Activated CD4-positive, alpha-beta memory T cell treated with anti-CD3 and anti-CD28 coated beads for 36 hours (primary cell): Measurements from ENCODE around the gene NEK2. TPM values are rescaled to one million over a fixed set of nuclear protein-coding genes. Genes with fewer than 3 reads are reported as not detected.
"Not testable (repeated sequence)": the region's sequence is repeated elsewhere in the genome, so short reads cannot be mapped to it uniquely, and the experiment has no call there.

Source experiments
- CTCF ChIA-PET: fragments of 350-600 bp; sonication (Branson Sonifier 250); formaldehyde crosslinking; loops from one replicate; lab custom pipeline; 2021; ENCODE audit warnings: antibody characterized with exemption, inconsistent platforms; lab: Charles Lee
- POLR2A ChIA-PET: fragments of 350-600 bp; sonication (Branson Sonifier 250); formaldehyde crosslinking; loops from one replicate; lab custom pipeline; 2021; ENCODE audit warnings: antibody characterized with exemption; lab: Charles Lee
- DNase-seq: peaks from one replicate; pipeline ENCODE4 v3.0.0-alpha.2; 2020
- H3K27ac Mint-ChIP-seq: one replicate; pipeline ENCODE4 v1.8.0; 2021; ENCODE audit warnings: mixed read lengths
- H3K27me3 Mint-ChIP-seq: one replicate; pipeline ENCODE4 v1.8.0; 2021; ENCODE audit warnings: mixed read lengths
- H3K36me3 Mint-ChIP-seq: one replicate; pipeline ENCODE4 v1.8.0; 2021; ENCODE audit warnings: mixed read lengths
- H3K4me1 Mint-ChIP-seq: one replicate; pipeline ENCODE4 v1.8.0; 2021; ENCODE audit warnings: low read depth, mixed read lengths
- H3K4me3 Mint-ChIP-seq: one replicate; pipeline ENCODE4 v1.8.0; 2021; ENCODE audit warnings: mild to moderate bottlenecking, mixed read lengths
- H3K9me3 Mint-ChIP-seq: one replicate; pipeline ENCODE4 v1.8.0; 2021; ENCODE audit warnings: mixed read lengths
- intact Hi-C: fragments of 100-400 bp; cut with micrococcal nuclease; formaldehyde crosslinking; loops from one replicate; pipeline ENCODE4 v1.15.1; 2023
- total RNA-seq, 2 experiments: library from RNA; stranded (reverse); gene quantifications; one replicate each; pipeline ENCODE4 v1.2.3, GENCODE V29; 2021

The NEK2 gene
- total RNA-seq, 2 experiments from 2014 or later: 42.4 to 45.9 TPM

GRCh38 chr1:211647711-211648121, 27.7 kb downstream of the NEK2 start:
- Mint-ChIP-seq H3K9me3 (no peaks in the 10 kb centered on the region), H3K27me3 (no peaks in the 10 kb centered on the region), H3K27ac (no peak overlapping the region), H3K4me1 (peaks cover 10% of the 10 kb centered on the region), H3K4me3 (no peak overlapping the region), H3K36me3 (no peaks in the 10 kb centered on the region)
- ChIA-PET CTCF (interaction anchor here (0.8 to 1.5 kb wide), 2 partner anchors 119 to 171 kb away, joined by 3 to 4 read pairs; no protein-coding TSS in a partner anchor), POLR2A (no interaction called here)
- DNase-seq: no peak
- intact Hi-C loops: no loop called here

GRCh38 chr1:211646566-211646965, 28.9 kb downstream of the NEK2 start:
- no peaks in the 10 kb centered on the region for H3K27me3 Mint-ChIP-seq
- no peaks in the 10 kb centered on the region for H3K36me3 Mint-ChIP-seq
- no peaks in the 10 kb centered on the region for H3K9me3 Mint-ChIP-seq
- no peak overlapping the region for H3K4me3 Mint-ChIP-seq
- no peak overlapping the region for H3K27ac Mint-ChIP-seq
- intact Hi-C loops: no loop called here
- POLR2A ChIA-PET: no interaction called here
- CTCF ChIA-PET: interaction anchor here (0.9 to 1.5 kb wide), 2 partner anchors 132 to 170 kb away, joined by 3 to 4 read pairs; no protein-coding TSS in a partner anchor
- no peak for DNase-seq
- peaks cover 10% of the 10 kb centered on the region for H3K4me1 Mint-ChIP-seq

- intact Hi-C loops, DNase-seq, H3K4me1 Mint-ChIP-seq, CTCF ChIA-PET, POLR2A ChIA-PET, H3K36me3 Mint-ChIP-seq, H3K27me3 Mint-ChIP-seq, H3K27ac Mint-ChIP-seq, H3K4me3 Mint-ChIP-seq, H3K9me3 Mint-ChIP-seq: not testable (repeated sequence)
Observed at GRCh38 chr1:211645601-211646000, 29.8 kb downstream of the NEK2 start.

GRCh38 chr1:211644653-211645052, 30.8 kb downstream of the NEK2 start:
- DNase-seq: no peak
- ChIA-PET CTCF (interaction anchor here (0.6 kb wide), 1 partner anchor 10 kb away, joined by 3 read pairs; no protein-coding TSS in a partner anchor), POLR2A (no interaction called here)
- H3K9me3 Mint-ChIP-seq: no peaks in the 10 kb centered on the region
- H3K36me3 Mint-ChIP-seq: no peaks in the 10 kb centered on the region
- peaks cover 10% of the 10 kb centered on the region for H3K4me1 Mint-ChIP-seq
- no peak overlapping the region for H3K27ac Mint-ChIP-seq
- no peaks in the 10 kb centered on the region for H3K27me3 Mint-ChIP-seq
- no peak overlapping the region for H3K4me3 Mint-ChIP-seq
- intact Hi-C loops: no loop called here

- peak; percentile 23 for DNase-seq
- no peak overlapping the region for H3K4me3 Mint-ChIP-seq
- no peaks in the 10 kb centered on the region for H3K27me3 Mint-ChIP-seq
- intact Hi-C loops: no loop called here
- H3K36me3 Mint-ChIP-seq: no peaks in the 10 kb centered on the region
- ChIA-PET POLR2A (no interaction called here), CTCF (interaction anchor here (0.7 to 1.3 kb wide), 3 partner anchors 11 to 363 kb away, joined by 3 read pairs; no protein-coding TSS in a partner anchor)
- H3K9me3 Mint-ChIP-seq: no peaks in the 10 kb centered on the region
- H3K27ac Mint-ChIP-seq: no peak overlapping the region
- peaks cover 10% of the 10 kb centered on the region for H3K4me1 Mint-ChIP-seq
Observed at GRCh38 chr1:211643324-211644212, 31.9 kb downstream of the NEK2 start.

- no peak overlapping the region for H3K27ac Mint-ChIP-seq
- H3K4me1 Mint-ChIP-seq: peaks cover 10% of the 10 kb centered on the region
- no peaks in the 10 kb centered on the region for H3K36me3 Mint-ChIP-seq
- DNase-seq: no peak
- no peak overlapping the region for H3K4me3 Mint-ChIP-seq
- ChIA-PET POLR2A (no interaction called here), CTCF (no interaction called here)
- no peaks in the 10 kb centered on the region for H3K9me3 Mint-ChIP-seq
- no peaks in the 10 kb centered on the region for H3K27me3 Mint-ChIP-seq
- intact Hi-C loops: no loop called here
Observed at GRCh38 chr1:211642870-211643269, 32.6 kb downstream of the NEK2 start.

GRCh38 chr1:211641942-211642341, 33.5 kb downstream of the NEK2 start:
- Mint-ChIP-seq H3K4me3 (no peak overlapping the region), H3K27me3 (no peaks in the 10 kb centered on the region), H3K36me3 (no peaks in the 10 kb centered on the region), H3K4me1 (peaks cover 10% of the 10 kb centered on the region), H3K27ac (no peak overlapping the region), H3K9me3 (no peaks in the 10 kb centered on the region)
- ChIA-PET POLR2A (no interaction called here), CTCF (no interaction called here)
- intact Hi-C loops: no loop called here
- DNase-seq: no peak

- no peaks in the 10 kb centered on the region for H3K9me3 Mint-ChIP-seq
- intact Hi-C loops: no loop called here
- H3K4me3 Mint-ChIP-seq: no peak overlapping the region
- ChIA-PET CTCF (no interaction called here), POLR2A (no interaction called here)
- no peak overlapping the region for H3K27ac Mint-ChIP-seq
- DNase-seq: no peak
- H3K36me3 Mint-ChIP-seq: no peaks in the 10 kb centered on the region
- peaks cover 10% of the 10 kb centered on the region for H3K4me1 Mint-ChIP-seq
- no peaks in the 10 kb centered on the region for H3K27me3 Mint-ChIP-seq
Observed at GRCh38 chr1:211641044-211641800, 34.2 kb downstream of the NEK2 start.

GRCh38 chr1:211640301-211640630, 35.2 kb downstream of the NEK2 start:
- ChIA-PET POLR2A (no interaction called here), CTCF (interaction anchor here (0.8 to 1.0 kb wide), 3 partner anchors 10 to 164 kb away, joined by 3 to 5 read pairs (median 3); no protein-coding TSS in a partner anchor)
- no peak for DNase-seq
- Mint-ChIP-seq H3K9me3 (no peaks in the 10 kb centered on the region), H3K27me3 (no peaks in the 10 kb centered on the region), H3K27ac (no peak overlapping the region), H3K36me3 (no peaks in the 10 kb centered on the region), H3K4me3 (no peak overlapping the region), H3K4me1 (peaks cover 10% of the 10 kb centered on the region)
- intact Hi-C loops: no loop called here

- intact Hi-C loops: no loop called here
- H3K4me1 Mint-ChIP-seq: peaks cover 10% of the 10 kb centered on the region
- no peak overlapping the region for H3K4me3 Mint-ChIP-seq
- H3K9me3 Mint-ChIP-seq: no peaks in the 10 kb centered on the region
- DNase-seq: no peak
- no peaks in the 10 kb centered on the region for H3K36me3 Mint-ChIP-seq
- H3K27ac Mint-ChIP-seq: no peak overlapping the region
- H3K27me3 Mint-ChIP-seq: no peaks in the 10 kb centered on the region
- ChIA-PET POLR2A (no interaction called here), CTCF (interaction anchor here (0.8 to 1.0 kb wide), 3 partner anchors 10 to 163 kb away, joined by 3 to 5 read pairs (median 3); no protein-coding TSS in a partner anchor)
Observed at GRCh38 chr1:211639475-211640300, 35.7 kb downstream of the NEK2 start.

GRCh38 chr1:211638689-211639101, 36.7 kb downstream of the NEK2 start:
- ChIA-PET CTCF (interaction anchor here (0.6 kb wide), 1 partner anchor 424 kb away, joined by 3 read pairs; no protein-coding TSS in a partner anchor), POLR2A (no interaction called here)
- DNase-seq: no peak
- Mint-ChIP-seq H3K27ac (no peak overlapping the region), H3K4me1 (peaks cover 5% of the 10 kb centered on the region), H3K4me3 (no peak overlapping the region), H3K27me3 (no peaks in the 10 kb centered on the region), H3K36me3 (no peaks in the 10 kb centered on the region), H3K9me3 (no peaks in the 10 kb centered on the region)
- intact Hi-C loops: no loop called here
